GM21528 (cell line): Measurements from ENCODE around the gene LRP3.
"Not testable (repeated sequence)": the region's sequence is repeated elsewhere in the genome, so short reads cannot be mapped to it uniquely, and the experiment has no call there.

Source experiments
- ATAC-seq: cut with Tn5 transposase; IDR thresholded peaks from one replicate; pipeline ENCODE4 v1.9.1; 2021; ENCODE audit warnings: mild to moderate bottlenecking, moderate library complexity; ENCODE audit not compliant: unreplicated experiment, low FRiP score

LRP3 gene

DNA sequence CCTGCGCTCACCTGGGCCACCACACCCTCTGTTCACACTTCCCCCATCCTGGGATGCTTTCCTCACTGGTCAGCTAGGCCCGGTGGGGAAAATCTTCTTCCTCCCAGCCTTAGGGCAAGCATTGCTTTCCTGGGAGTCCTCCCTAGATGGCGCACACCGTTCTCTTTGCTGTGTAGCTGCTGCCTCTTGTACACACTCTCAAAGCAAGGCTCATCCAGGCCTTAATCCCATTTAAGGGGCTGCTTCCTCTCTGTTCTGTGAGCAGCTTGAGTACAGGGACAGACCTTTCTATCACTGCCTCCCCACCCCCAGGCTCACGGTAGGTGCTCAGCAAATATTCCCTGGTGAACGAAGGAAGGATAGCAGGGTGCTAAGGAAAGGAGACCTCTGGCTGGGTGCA is 20.5 kb downstream of the LRP3 start:
- no peak for ATAC-seq

DNA sequence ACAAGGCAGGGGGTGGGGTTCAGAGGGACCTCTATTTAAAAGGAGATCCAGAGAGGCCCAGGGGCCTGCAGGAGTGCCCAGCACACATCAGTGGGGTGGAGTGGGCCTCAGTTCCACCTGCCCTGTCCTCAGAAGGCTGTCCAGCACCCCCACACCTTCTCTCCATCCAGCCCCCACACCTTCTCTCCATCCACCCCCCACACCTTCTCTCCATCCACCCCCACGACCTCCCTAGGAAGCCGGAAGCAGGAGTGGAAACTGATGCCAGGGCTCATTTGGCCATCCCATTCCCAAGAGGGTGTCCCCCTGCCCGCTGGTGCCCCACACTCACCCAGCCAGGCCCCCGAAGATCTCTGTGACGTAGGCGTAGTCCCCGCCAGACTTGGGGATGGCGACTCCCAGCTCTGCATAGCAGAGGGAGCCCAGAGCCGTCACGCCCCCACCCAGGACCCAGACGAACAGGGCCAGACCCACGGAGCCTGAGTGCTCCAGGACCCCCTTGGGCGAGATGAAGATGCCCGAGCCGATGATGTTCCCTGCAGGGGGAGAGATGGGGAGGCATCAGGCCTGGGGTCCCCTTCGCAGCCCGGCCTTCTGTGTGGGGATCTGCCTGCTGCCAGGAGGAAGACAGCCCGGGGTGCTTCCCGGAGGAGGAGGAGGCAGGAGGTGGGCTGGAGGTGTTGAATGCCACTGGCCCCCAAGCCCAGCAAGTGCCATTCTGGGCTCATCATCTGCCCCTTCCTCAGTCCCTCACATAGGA is 21.5 kb downstream of the LRP3 start:
- ATAC-seq = no peak

DNA sequence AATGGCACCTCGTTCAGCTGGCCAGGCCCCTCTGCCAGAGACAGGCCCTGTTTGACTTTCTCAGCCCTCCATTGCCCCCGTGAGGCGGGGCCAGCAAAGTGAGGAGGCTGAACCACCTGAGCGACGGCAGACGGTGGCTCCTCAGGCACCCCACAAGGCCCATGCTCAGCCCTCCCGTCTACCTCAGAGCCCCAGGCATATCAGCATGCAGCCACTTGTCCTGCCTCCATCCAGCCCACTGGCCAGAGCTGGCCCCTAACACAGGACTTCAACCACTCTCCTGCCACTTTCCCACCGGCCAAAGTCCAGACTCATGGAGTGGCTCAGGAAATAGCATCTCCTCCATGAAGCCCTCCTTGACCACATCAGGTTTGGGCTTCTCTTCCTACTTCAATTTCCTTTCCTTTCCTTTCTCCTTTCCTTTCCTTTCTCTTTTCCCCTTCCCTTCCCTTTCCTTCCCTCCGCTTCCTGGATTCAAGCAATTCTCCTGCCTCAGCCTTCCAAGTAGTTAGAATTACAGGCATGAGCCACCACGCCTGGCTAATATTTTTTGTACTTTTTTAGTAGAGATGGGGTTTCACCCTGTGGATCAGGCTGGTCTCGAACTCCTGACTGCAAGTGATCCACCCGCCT is 22.2 kb downstream of the LRP3 start:
- ATAC-seq = no peak

DNA sequence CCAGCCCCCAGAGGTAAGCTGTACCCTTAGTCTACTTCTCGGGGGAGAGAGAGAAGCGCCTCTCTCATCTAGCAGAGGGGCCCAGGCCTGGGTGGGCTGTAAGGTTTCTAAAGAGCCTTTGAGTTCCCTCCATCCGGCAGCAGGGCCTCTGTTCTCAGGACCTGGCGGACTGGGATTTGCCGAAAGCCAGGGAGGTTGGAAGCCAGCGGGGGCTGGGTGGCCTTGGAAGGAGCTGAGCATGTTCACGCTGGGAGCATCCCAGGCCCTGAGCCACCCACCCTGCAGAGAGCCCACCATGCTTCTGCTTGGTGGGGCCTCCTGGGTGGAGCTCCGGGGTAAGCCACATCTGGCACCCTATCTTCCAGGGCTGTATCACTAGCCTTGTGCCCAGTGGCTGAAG is 23.8 kb downstream of the LRP3 start:
- no peak for ATAC-seq

DNA sequence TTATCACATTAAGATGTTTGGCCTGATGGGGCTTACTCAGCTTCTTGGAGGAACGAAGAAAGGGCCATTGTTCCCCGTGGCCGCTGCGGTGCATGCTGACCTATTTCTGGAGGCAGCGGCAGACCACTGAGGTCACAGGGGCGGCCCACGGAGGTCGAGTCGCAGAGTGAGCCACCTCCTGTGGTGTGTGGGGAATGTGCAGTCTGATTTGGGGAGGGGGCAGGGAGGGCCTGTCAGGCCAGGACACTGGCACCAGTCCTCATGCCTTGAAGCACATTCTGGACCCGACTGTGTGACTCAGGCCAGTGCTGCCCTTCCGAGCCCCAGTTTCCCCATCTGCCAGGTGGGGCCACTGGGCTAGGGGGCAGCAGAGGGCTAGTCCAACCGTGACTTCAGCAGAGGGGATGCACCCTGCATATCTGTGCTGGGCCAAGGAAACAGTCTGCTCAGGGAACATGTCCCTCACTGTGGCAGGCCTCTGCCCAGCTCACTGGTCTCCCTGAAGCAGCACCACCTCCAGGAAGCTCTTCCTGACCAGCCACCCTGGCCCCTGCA is 25.2 kb downstream of the LRP3 start:
- no peak for ATAC-seq

DNA sequence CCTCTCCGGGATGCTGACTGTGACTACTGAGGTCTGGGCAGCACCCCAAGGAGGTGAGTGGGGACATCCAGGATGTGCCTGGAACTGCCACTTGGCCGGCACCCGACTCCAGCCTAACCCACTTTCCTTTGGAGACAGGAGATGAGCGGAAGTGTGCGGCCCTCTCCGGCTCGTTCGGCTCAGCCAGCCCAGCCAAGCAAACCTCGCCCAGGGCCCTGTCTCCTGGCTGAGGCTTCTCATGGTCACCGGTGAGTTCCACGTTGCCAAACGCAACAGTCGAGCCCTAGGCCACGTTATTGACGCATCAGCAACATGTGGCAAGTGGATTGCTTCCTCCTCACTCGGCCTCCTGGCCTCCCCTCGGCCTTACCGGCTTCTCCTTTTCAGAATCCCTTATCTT is 26.0 kb downstream of the LRP3 start:
- no peak for ATAC-seq

DNA sequence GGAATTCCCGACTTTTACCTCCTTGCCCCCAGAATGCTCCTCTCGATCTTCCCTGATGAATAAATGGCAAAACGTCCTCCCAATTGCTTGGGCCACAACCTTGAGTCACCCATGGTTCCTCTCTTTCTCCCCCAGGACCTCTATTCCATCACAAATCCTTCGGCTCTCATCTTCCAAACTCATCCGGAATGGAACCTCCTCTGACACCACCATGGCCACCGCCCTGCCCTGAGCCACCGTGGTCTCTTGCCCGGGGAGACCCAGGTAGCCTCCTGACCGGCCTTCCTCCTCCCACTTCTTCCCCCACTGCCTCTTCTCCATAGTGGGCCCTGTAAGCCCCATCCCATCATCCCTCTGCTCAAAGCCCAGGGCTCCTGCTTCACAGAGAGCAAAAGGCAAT is 26.6 kb downstream of the LRP3 start:
- ATAC-seq = no peak

- ATAC-seq = no peak
These were observed 27.5 kb downstream of the LRP3 start for GRCh38 chr19:33221638-33222037.

GRCh38 chr19:33222255-33222654 is 28.1 kb downstream of the LRP3 start:
- not testable (repeated sequence) for ATAC-seq

DNA sequence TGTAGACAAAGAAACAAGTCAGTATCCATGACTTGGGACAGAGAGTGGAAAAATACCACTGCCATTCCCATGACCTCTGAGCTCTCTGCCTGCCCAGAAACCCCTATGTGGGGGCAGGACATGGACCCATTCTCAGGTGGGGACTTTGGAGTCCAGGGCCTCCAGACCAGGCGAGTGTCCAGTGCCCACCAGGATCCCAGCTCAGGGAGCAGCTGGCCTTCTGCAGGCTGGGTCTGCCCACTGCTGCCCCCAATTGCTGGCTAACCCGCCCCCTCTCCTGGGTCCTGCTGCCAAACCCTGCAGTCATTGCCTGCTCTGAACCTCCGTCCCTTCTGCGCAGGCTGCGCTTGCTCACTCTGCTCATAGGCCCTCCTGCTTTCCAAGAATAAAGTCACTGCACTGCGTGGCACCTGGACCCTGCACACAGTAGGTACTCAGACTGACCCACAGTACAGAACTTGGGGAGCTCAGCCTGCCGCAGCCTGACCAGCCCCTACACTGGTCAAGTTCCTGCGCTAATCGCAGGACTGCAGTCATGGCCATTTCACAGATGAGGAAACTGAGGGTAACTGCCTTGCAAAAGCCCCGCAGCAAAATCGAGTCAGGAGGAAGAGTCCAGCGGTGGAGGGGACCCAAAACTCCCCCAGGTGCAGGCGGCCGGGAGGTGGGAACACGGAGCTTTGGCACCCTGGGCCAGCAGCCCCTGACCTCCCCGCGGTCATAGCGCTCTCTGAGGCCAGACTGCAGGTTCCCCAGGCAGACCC is 30.7 kb downstream of the LRP3 start:
- no peak for ATAC-seq

GRCh38 chr19:33225458-33225926 is 31.4 kb downstream of the LRP3 start, which contains the start of gene SLC7A10:
Gene SLC7A10, minus strand, starts transcription at chr19:33225850. Its CDS starts 147 bp downstream, at chr19:33225703.
- no peak for ATAC-seq

DNA sequence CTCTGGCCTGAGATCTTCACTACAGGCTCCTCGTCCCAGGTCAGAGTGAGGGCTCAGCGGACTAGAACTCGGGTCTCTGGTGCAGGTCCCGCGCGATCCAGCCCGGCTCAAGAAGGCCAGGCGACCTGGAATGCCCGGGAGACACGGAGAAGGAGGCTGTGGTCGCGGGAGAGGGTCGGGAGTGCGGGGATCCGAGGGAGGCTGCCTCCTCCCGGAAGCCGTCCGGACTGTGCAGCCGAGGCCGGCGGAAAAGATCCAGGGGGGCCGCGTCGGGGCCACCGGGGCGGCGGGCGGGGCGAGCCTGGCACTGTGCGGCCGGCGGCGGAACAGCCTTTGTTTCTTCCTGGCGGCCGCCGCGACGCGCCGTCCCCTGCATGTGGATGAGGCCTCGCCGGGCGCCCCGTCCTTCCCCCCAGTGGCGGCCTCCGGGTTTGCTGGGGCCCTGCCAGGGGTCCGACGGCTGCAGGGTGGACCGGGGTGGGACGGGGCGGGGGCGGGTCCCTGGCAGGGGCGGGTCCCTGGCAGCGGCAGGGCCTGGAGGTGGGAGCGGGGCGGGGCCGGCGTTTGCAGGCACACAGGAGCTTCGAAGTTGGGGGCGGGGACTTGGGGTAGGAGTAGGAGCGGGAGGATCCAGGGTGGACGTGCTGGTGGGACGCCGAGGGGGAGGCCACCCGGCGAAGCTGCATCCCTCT is 32.6 kb downstream of the LRP3 start:
- no peak for ATAC-seq

GRCh38 chr19:33227242-33227650 is 33.1 kb downstream of the LRP3 start:
- ATAC-seq = no peak

GRCh38 chr19:33227870-33228599 is 33.9 kb downstream of the LRP3 start:
- ATAC-seq = no peak

GRCh38 chr19:33229962-33230361 is 35.8 kb downstream of the LRP3 start:
- no peak for ATAC-seq

DNA sequence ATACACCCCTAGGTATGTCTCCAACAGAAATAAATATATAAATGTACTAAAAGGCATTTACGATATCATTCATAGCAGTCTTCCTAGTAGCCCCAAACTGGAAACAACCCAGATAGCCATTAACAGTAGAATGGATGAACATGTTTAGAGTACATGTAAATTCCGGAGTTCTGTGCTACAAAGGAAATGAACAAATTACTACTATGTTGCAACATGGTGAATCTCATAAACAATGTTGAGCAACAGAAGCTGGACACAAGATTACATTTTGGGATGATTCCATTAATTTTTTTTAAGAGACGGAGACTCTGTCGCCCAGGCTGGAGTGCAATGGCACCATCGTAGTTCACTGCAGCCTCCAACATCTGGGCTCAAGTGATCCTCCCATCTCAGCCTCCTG is 37.4 kb downstream of the LRP3 start:
- ATAC-seq = no peak

- ATAC-seq = no peak
These were observed 38.5 kb downstream of the LRP3 start for GRCh38 chr19:33232656-33233055.

GRCh38 chr19:33233056-33233873 is 39.1 kb downstream of the LRP3 start:
- no peak for ATAC-seq

GRCh38 chr19:33234092-33234491 is 40.0 kb downstream of the LRP3 start:
- ATAC-seq = no peak
